ENCODE results near the gene DDX25. TPM values are rescaled to one million over a fixed set of nuclear protein-coding genes. Genes with fewer than 3 reads are reported as not detected.
A peak's percentile ranks its signal among the peaks of the same experiment; 100 is the strongest.

DDX25 gene
- total and polyA plus RNA-seq, 2 of the 4 experiments (the other 2 are of a cell fraction), result under 0.01 TPM; not detected in 1

- BruUV-seq (replicated peaks), result no TSS peak
- no peak overlapping the region for H3K4ac ChIP-seq (ENCODE audit: low read depth, low read length)
- H3K9me3 ChIP-seq (ENCODE audit: control insufficient read depth, insufficient read depth, low read length), result no peaks in the 10 kb centered on the region
- TF ChIP-seq MAZ (IDR thresholded peaks at IDR 0.05; ENCODE audit: borderline replicate concordance, low read depth, low read length) (no peak), ELK1 (IDR thresholded peaks at IDR 0.05; ENCODE audit: borderline replicate concordance, low read depth, low read length) (no peak), RAD21 (IDR thresholded peaks at IDR 0.05; ENCODE audit: low read length) (no peak), FOS (IDR thresholded peaks at IDR 0.05; ENCODE audit: low read depth, low read length) (no peak)
- H3K79me1 ChIP-seq (ENCODE audit: low read depth in 1 of 2, low read length in 2 of 2), result no peaks in the 10 kb centered on the region
- H3K14ac ChIP-seq (replicated peaks; ENCODE audit: low read depth, low read length), result no peak overlapping the region
- H2BK5ac ChIP-seq (ENCODE audit: low read depth, low read length, poor library complexity, severe bottlenecking), result no peak overlapping the region
- H3K36me3 ChIP-seq (ENCODE audit: control insufficient read depth, insufficient read depth, low read length), result no peaks in the 10 kb centered on the region
- H4K20me1 ChIP-seq (ENCODE audit: insufficient read depth, low read length), result no peaks in the 10 kb centered on the region
- dilution Hi-C loops (cut with HindIII; ENCODE audit: low sequenced_read_pairs, unreplicated experiment) (no loop called here), intact Hi-C loops (cut with micrococcal nuclease) (no loop called here), in situ Hi-C loops (cut with MboI; ENCODE audit: low sequenced_read_pairs) (no loop called here)
- no peak overlapping the region for H2BK15ac ChIP-seq (ENCODE audit: low read depth, low read length)
- ChIA-PET POLR2A (ENCODE audit: unreplicated experiment) (no interaction called here), CTCF (no interaction called here)
- H2AK5ac ChIP-seq (ENCODE audit: low read depth, low read length), result no peak overlapping the region
- no peak overlapping the region for H2AK9ac ChIP-seq (replicated peaks; ENCODE audit: low read depth, low read length, poor library complexity)
- no peak overlapping the region for H4K5ac ChIP-seq (ENCODE audit: low read depth, low read length)
- H3K4me3 ChIP-seq (ENCODE audit: insufficient read depth, low read depth, low read length), result no peak overlapping the region
- H3K9ac ChIP-seq (ENCODE audit: low read depth, low read length), result no peak overlapping the region
- DNase-seq, result no peak
- H3K56ac ChIP-seq (ENCODE audit: extremely low read depth, insufficient read depth, low read length), result no peak overlapping the region
- H2BK120ac ChIP-seq (ENCODE audit: low read depth, low read length), result no peak overlapping the region
- peak overlapping the region; percentile 9 for H2AFZ ChIP-seq (replicated peaks; ENCODE audit: low read length, poor library complexity)
- no peaks in the 10 kb centered on the region for H3K9me1 ChIP-seq (ENCODE audit: insufficient read depth, low read length)
- no peak overlapping the region for H2BK20ac ChIP-seq (ENCODE audit: low read depth, low read length)
- H3K27ac ChIP-seq (ENCODE audit: insufficient read depth, low read length), result no peak overlapping the region
- no peak overlapping the region for H4K8ac ChIP-seq (ENCODE audit: low read depth in 2 of 2, low read length in 2 of 2)
- WGBS, 2 experiments (ENCODE audit: extremely low coverage in 2 of 2, insufficient read length in 1 of 2), result 97% methylated on average over 11 of the region's 22 CpGs; no CpG with 5 or more reads in 1 of the 2 experiments
- no peaks in the 10 kb centered on the region for H3K4me1 ChIP-seq (ENCODE audit: control insufficient read depth, insufficient read depth, low read length)
- H3K23ac ChIP-seq (ENCODE audit: low read depth, low read length), result no peak overlapping the region
- no peak overlapping the region for H3K18ac ChIP-seq (ENCODE audit: low read depth, low read length)
- H3K4me2 ChIP-seq (ENCODE audit: low read depth, low read length), result no peak overlapping the region
- no peak overlapping the region for H4K91ac ChIP-seq (ENCODE audit: insufficient read depth, low read depth, low read length)
- ATAC-seq (ENCODE audit: low read depth), result no peak
- peaks cover 6% of the 10 kb centered on the region for H3K27me3 ChIP-seq (ENCODE audit: control insufficient read depth, insufficient read depth, low read length)
These were observed 45.2 kb downstream of the DDX25 start for GRCh38 chr11:125949271-125950177.

Measured in IMR-90 (cell line).